RPMI8226 (cell line): ENCODE results near the gene YJEFN3.

Experiments used
- DNase-seq: peaks from one replicate; pipeline ENCODE4 v3.0.0-alpha.2; 2015

The YJEFN3 gene

GRCh38 chr19:19524053-19524452, 4.7 kb upstream of the YJEFN3 start:
- no peak for DNase-seq

DNA sequence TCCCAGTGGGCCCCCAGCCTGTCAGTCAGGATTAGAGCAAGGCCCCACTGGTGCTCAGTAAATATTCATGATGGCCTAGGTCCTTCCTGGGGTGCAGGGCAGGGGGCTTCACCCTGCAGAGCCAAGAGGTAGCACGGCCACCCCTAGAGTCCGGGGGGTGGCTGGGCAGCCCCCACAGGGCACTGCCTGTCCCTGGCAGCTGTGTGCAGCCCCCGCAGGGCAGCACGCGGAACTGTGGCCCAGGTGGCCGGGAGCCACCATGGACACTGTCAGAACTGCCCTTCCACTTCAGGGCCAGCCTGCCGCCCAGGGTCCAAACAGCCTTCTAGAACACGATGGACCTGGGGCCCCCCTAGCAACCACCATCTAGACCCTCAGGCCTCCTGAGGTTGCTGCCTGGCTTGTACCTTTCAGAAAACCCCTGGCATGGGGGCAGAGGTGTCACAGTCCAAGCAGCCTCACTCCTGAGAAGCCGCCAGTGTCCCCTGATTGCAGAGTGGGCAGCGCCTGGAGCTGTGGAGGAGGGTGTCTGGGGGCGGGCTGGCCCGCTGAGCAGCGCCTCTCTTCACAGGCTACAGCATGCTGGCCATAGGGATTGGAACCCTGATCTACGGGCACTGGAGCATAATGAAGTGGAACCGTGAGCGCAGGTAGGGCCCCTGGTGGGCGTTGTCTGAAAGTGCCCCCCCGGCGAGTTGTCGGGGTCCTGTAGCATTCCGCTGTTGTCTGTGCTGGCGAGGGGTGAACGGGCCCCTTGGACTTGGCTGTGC, 2.9 kb upstream of the YJEFN3 start:
- no peak for DNase-seq

GRCh38 chr19:19526581-19527370, 1.9 kb upstream of the YJEFN3 start:
- no peak for DNase-seq

DNA sequence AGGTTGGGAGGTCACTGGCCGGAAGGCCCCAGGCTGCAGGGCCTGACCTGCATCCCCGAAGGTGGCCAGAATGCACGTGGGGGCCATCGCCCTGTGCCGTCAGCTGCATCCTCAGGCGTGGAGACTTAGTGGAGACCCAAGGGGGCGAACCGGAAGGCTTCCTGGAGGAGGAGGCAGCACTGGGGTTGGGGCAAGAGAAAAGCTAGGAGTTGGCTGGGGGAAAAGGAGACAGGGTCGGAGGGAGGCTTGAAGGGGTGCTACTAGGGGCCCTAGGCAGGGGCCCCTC, 1.4 kb upstream of the YJEFN3 start:
- DNase-seq = no peak

DNA sequence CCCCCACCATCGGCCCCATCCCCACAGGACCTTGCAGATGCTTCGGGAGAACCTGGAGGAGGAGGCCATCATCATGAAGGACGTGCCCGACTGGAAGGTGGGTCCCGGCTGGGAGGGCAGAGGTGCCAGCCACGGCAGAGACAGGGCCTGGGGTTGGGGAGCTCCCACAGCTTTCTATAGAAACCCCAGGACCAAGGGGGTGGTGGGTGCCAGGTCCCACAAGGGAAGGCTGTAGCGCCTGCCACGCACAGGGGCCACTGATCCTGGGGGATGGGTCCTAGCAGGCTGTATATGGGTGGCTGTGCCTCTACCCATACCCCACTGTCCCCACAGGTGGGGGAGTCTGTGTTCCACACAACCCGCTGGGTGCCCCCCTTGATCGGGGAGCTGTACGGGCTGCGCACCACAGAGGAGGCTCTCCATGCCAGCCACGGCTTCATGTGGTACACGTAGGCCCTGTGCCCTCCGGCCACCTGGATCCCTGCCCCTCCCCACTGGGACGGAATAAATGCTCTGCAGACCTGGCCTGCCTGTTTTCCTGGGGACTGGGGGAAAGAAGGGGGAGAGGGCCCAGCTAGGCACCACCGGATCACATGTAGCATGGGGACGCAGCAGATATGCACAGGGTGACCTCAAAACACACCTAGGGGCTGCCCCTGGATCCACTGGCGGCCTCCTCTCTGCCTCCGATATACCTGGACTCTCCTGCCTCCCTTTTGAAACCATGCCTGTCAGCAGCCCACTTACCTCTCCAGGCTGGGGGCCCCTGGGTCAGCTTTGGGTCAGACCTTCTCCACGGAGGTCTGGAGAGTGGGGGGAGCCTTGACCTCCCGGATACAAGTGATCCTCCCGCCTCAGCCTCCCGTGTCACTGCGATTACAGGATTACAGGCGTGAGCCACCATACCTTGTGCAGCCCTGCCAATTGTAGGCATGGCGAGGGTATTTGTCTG, 761 bp upstream of the YJEFN3 start:
- no peak for DNase-seq

DNA sequence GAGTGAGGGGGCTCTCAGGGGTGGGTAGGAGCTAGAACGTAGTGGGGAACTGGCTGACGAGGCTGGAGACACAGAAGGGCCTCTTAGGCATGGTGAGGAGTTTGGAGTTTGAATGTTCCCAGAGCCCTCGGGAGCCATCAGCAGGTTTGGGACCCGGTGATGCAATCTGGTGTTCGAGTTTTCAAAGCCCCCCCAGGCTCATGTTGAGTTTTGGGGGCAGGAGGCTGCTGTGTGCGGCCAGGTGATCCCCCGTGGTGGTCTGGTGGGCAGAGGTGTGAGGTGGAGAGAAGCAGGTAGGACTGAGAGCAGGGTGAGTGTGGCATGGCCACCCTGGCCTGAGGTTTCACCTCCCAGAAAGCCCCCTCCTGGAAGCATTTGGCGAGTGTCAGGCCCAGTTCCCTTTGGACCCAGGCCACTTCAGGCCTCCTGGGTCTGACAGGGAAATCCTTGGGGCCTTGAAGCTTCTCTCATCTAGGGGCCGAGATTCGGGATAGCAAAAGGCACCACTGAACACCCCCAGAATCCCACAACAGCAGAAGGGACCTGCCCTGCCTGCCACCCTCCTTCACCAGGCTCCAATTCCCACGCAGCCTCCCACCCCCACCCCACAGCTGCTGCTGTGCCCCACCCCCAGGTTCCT, 1.2 kb downstream of the YJEFN3 start:
- DNase-seq = no peak

DNA sequence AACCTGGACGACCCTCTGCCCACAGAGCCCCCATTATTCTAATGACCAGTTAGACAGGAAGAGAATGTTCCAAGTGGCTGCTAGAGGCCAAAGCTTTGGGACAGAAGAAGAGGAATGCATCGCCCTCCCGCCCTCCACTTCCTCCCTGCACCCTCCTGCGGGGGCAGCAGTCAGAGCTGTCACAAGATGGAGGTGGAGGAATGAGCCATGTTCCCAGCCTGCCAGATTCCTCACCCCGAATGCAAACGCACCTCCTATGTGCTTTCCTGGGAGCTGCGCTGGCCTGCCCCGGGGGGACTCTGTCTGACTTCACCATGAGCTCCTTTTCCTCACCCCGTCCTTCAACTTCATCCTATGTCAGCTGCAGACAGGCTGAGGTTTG, 1.7 kb downstream of the YJEFN3 start:
- no peak for DNase-seq

- no peak for DNase-seq
Observed at GRCh38 chr19:19530889-19531288, 2.2 kb downstream of the YJEFN3 start.

DNA sequence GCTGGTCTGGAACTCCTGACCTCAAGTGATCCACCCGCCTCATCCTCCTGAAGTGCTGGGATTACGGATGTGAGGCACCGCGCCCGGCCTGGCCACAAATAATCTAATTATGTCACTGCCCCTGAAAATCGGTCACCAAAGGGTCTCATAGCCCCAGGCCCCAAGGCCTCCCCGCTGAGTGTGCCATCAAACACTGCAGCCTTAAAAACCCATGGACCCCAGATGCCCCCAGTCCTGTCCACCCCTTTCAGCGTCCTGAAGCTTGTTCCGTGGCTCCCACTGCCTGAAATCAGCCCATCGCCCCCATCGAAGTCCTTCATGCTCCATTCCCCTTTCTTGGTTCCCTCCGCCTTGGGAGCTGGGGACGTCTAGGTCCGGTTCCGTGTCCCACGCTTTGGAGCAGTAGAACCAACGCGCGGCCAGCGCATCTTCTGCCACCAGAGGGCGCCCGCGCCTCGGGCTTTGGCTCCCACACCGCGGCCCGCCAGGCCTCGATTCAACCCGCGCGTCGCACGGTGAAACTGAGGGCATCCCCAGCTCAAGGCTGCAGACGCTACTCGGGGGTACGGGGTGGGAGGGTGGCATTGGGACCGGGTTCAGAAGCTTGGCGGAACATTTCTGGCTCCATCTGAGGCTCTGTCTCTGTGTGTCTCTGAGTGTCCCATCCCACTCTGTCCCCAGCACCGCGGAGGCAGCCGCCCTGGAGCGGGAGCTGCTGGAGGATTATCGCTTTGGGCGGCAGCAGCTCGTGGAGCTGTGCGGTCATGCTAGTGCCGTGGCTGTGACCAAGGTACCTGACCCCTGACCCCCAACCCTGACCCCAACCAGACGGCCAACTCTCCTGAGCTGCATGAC, 3.5 kb downstream of the YJEFN3 start:
- peak; percentile 82 for DNase-seq

DNA sequence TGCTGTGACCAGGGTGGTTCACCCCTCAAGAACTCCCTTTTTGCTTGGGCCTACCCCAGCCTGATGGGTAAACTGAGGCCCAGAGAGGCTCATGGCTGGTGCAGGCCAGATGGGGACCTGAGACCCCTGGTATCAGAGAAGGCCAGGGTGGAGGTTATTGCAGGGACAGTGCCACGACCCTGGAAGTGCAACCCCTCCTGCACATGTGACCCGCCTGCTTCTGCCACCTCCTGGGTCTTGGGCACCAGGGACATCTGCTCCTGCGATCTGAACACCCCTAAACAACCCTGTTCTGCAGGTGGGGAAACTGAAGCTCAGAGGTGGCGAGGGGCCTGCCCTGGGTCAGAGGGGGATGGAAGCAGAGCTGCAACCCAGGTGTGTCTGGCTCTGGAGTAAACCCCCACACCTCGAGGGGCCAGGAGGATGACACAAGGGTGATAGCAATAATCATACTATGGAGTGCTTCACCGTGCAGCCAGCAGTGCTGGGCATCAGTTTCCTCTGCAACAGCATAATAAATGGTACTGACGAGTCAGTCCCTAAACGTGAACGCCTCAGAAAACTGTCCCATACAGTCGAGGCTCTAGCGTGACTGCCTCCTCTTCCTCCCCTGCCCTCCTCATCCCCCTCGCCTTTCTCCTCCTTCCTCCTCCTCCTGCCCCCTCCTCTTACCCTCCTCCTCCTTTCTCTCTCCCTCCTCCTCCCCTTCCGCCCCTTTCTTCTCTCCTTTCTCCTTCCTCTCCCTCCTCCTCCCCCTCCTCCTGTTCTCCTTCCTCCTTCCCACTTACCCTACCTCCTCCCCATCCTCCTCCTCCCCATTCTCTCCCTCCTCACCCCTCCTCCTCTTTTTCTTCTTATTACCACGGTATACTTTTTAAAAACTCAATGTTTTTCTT, 4.3 kb downstream of the YJEFN3 start:
- DNase-seq = no peak

DNA sequence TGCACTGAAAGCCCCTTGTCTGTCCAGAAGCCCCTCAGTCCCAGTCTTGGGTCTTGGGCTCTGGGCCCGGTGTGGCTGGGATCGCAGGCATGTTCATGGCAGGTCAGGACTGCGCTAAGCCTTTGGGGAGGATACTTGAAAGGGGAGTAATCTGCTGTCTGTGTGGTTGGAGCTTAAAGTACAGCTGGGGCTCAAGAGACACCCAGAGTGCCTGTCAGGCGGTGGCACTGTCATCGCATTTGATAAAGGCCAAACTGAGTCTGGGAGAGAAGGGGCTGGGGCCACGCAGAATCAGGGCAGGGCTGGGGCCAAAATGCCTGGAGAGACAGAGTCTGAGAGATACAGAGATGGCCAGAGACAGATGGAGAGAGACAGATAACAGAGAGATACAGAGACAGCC, 5.1 kb downstream of the YJEFN3 start:
- DNase-seq = no peak

- DNase-seq = no peak
Observed at GRCh38 chr19:19534556-19535265, 6.0 kb downstream of the YJEFN3 start.

DNA sequence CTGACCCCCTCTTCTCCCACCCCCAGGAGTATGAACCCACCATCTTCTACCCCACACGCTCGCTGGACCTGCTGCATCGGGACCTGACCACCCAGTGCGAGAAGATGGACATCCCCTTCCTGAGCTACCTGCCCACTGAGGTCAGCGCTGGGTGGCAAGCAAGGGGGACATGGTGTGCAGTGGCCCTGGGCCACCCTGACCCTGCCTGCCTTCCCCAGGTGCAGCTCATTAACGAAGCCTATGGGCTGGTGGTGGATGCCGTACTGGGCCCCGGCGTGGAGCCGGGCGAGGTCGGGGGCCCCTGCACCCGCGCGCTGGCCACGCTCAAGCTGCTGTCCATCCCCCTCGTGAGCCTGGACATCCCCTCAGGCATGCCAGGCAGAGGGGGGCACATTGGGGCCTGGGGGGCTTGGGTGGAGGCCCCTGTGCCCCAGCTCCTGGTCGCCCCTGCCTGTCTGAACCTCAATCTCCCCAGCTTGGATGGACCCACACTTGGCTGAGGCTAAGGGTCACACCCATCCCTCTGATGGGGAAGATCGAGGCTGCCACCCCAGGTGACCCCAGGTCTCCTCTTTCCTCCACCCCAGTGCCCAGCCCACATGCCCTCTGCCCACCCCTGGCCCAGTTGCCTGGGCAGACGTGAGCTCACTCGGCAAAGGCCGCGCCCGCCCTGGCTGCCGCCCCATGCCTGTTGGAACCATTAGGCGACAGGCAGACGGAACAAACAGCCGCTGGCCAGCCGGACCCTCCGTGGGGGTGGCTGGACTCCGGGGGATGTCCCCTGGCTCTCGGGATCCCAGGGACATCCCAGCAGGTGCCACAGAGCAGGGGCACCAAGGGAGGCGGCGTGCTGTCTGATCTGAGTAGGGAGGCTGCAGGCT, 6.8 kb downstream of the YJEFN3 start:
- no peak for DNase-seq

GRCh38 chr19:19537075-19538048, 8.7 kb downstream of the YJEFN3 start:
- no peak for DNase-seq

DNA sequence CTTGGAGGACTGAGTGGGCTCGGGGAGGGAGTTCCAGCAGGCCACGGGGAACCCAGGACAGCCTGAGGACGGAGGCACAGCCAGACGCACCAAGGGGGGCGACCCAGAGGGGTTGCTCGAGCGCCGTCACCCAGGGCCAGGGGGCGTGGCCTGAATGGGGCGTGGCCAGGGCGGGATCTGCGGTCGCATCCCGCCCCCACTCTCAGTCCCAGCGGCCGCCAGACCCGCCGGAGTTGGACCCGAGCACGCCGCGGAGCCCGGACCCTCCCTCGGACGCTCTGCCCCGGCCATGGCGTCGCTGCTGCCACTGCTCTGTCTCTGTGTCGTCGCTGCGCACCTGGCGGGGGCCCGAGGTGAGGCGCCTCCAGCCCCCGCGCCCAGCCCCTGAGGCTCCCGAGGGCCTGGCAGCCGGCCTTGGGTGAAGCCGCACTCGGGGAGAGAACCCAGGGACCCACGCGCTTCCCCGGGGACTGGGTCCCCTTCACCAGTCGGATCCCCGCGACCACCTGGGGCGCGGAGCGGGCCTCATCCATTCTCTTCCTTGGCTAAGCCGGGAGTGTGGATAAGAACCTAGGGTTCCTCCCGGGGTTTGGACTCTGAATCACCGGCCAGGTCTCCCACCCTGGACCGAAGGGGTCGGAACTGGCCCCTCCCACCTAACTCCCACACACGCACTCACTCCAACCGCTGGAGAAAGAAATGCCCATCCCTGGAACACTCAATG, 9.5 kb downstream of the YJEFN3 start, which contains the start of gene CILP2:
Gene CILP2, plus strand, starts transcription at position 205 of the 724 bp plus-strand sequence. Its CDS starts 85 bp downstream, at position 290.
- DNase-seq = no peak

- DNase-seq = no peak
Observed at GRCh38 chr19:19538785-19539166, 10.1 kb downstream of the YJEFN3 start.

- no peak for DNase-seq
Observed at GRCh38 chr19:19539698-19540063, 11.0 kb downstream of the YJEFN3 start.
